Neural progenitor cell (in vitro differentiated cells): Measurements from ENCODE around the gene COL5A3. TPM values are rescaled to one million over a fixed set of nuclear protein-coding genes. Genes with fewer than 3 reads are reported as not detected.

Source experiments
- DNase-seq: peaks from one replicate; pipeline ENCODE4 v3.0.0-alpha.2; 2016; ENCODE audit warnings: low spot score
- H2AFZ ChIP-seq: fragments of 200-600 bp; sonication (generic); replicated peaks from 2 replicates; pipeline ENCODE4 v1.6.1; 2016; ENCODE audit warnings: antibody characterized with exemption
- H3F3A ChIP-seq: fragments of 200-600 bp; sonication (generic); 2 replicates; pipeline ENCODE4 v1.6.1; 2016; ENCODE audit warnings: antibody characterized with exemption, low read depth
- H3K27ac ChIP-seq: fragments of 200-600 bp; sonication (generic); 2 replicates; pipeline ENCODE4 v1.5.1; 2016; ENCODE audit warnings: mild to moderate bottlenecking
- H3K27me3 ChIP-seq: fragments of 200-600 bp; sonication (generic); 2 replicates; pipeline ENCODE4 v1.6.1; 2016; ENCODE audit warnings: mild to moderate bottlenecking, moderate library complexity
- H3K36me3 ChIP-seq: fragments of 200-600 bp; sonication (generic); 2 replicates; pipeline ENCODE4 v1.5.1; 2016
- H3K4me1 ChIP-seq: fragments of 200-600 bp; sonication (generic); 2 replicates; pipeline ENCODE4 v1.6.1; 2016; ENCODE audit warnings: mixed run types
- H3K4me2 ChIP-seq: fragments of 200-600 bp; sonication (generic); 2 replicates; pipeline ENCODE4 v1.6.1; 2016
- H3K4me3 ChIP-seq: fragments of 200-600 bp; sonication (generic); 2 replicates; pipeline ENCODE4 v1.5.1; 2016
- H3K79me2 ChIP-seq: fragments of 200-600 bp; sonication (generic); 2 replicates; pipeline ENCODE4 v1.6.1; 2016; ENCODE audit warnings: low read depth
- H3K9ac ChIP-seq: fragments of 200-600 bp; sonication (generic); 2 replicates; pipeline ENCODE4 v1.6.1; 2016
- H3K9me3 ChIP-seq: fragments of 200-600 bp; sonication (generic); 2 replicates; pipeline ENCODE4 v1.5.1; 2016; ENCODE audit warnings: low read depth
- H4K20me1 ChIP-seq: fragments of 200-600 bp; sonication (generic); 2 replicates; pipeline ENCODE4 v1.6.1; 2016; ENCODE audit warnings: low read depth
- H3K27ac Mint-ChIP-seq: 3 replicates; pipeline ENCODE4 v1.8.0; 2021; ENCODE audit warnings: mixed read lengths
- H3K27me3 Mint-ChIP-seq: 2 replicates; pipeline ENCODE4 v1.8.0; 2022; ENCODE audit warnings: low read depth, mild to moderate bottlenecking, inconsistent platforms, moderate library complexity, mixed read lengths; ENCODE audit not compliant: insufficient read depth
- H3K36me3 Mint-ChIP-seq: 3 replicates; pipeline ENCODE4 v1.8.0; 2021; ENCODE audit warnings: mixed read lengths
- H3K4me1 Mint-ChIP-seq: 3 replicates; pipeline ENCODE4 v1.8.0; 2021; ENCODE audit warnings: mixed read lengths
- H3K4me3 Mint-ChIP-seq: 3 replicates; pipeline ENCODE4 v1.8.0; 2021; ENCODE audit warnings: mild to moderate bottlenecking, moderate library complexity, mixed read lengths
- H3K9me3 Mint-ChIP-seq: 3 replicates; pipeline ENCODE4 v1.8.0; 2020; ENCODE audit warnings: mixed read lengths
- CTCF ChIP-seq: fragments of 200-600 bp; sonication (generic); IDR thresholded peaks from 2 replicates; pipeline ENCODE4 v1.5.1; 2017; ENCODE audit warnings: antibody characterized with exemption, mild to moderate bottlenecking
- EZH2 ChIP-seq: fragments of 200-600 bp; sonication (generic); IDR thresholded peaks from 2 replicates; pipeline ENCODE4 v1.6.1; 2017; ENCODE audit warnings: antibody characterized with exemption, mild to moderate bottlenecking, moderate library complexity
- EZH2phosphoT487 ChIP-seq: fragments of 200-600 bp; sonication (generic); IDR thresholded peaks from 2 replicates; pipeline ENCODE4 v1.6.1; 2017; ENCODE audit warnings: antibody characterized with exemption
- total RNA-seq: library from RNA; depleted of rRNA; stranded (reverse); fragments of >200 nt; gene quantifications from 2 replicates; pipeline ENCODE4 v1.2.3, GENCODE V29; 2015; ENCODE audit warnings: low replicate concordance

Gene COL5A3
- total RNA-seq, 1 donor from 2014 or later: not detected

GRCh38 chr19:10018263-10018662 is 8.0 kb upstream of the COL5A3 start:
- no peaks in the 10 kb centered on the region for H3K36me3 Mint-ChIP-seq
- DNase-seq: no peak
- no peak overlapping the region for H3K4me3 Mint-ChIP-seq
- peaks cover 19% of the 10 kb centered on the region for H3K27me3 Mint-ChIP-seq
- Histone ChIP-seq H4K20me1 (no peaks in the 10 kb centered on the region), H3K4me1 (no peaks in the 10 kb centered on the region), H3K9ac (no peak overlapping the region), H3K27me3 (peaks cover 14% of the 10 kb centered on the region), H3F3A (no peaks in the 10 kb centered on the region), H3K4me3 (no peak overlapping the region), H3K27ac (no peak overlapping the region), H3K79me2 (no peaks in the 10 kb centered on the region), H3K9me3 (no peaks in the 10 kb centered on the region), H3K36me3 (no peaks in the 10 kb centered on the region), H2AFZ (no peak overlapping the region), H3K4me2 (no peak overlapping the region)
- H3K9me3 Mint-ChIP-seq: no peaks in the 10 kb centered on the region
- H3K4me1 Mint-ChIP-seq: no peaks in the 10 kb centered on the region
- H3K27ac Mint-ChIP-seq: no peak overlapping the region
- TF ChIP-seq EZH2 (no peak), CTCF (no peak)

GRCh38 chr19:10013834-10014618 is 3.7 kb upstream of the COL5A3 start:
- Histone ChIP-seq H3K4me1 (no peaks in the 10 kb centered on the region), H3F3A (no peaks in the 10 kb centered on the region), H3K36me3 (no peaks in the 10 kb centered on the region), H3K9ac (no peak overlapping the region), H3K9me3 (no peaks in the 10 kb centered on the region), H3K27me3 (peaks cover 56% of the 10 kb centered on the region), H3K27ac (no peak overlapping the region), H3K4me3 (no peak overlapping the region), H4K20me1 (peaks cover 14% of the 10 kb centered on the region), H3K79me2 (no peaks in the 10 kb centered on the region), H2AFZ (no peak overlapping the region), H3K4me2 (no peak overlapping the region)
- peaks cover 6% of the 10 kb centered on the region for H3K9me3 Mint-ChIP-seq
- no peaks in the 10 kb centered on the region for H3K36me3 Mint-ChIP-seq
- DNase-seq: no peak
- peaks cover 11% of the 10 kb centered on the region for H3K4me1 Mint-ChIP-seq
- no peak for TF ChIP-seq CTCF
- no peak for TF ChIP-seq EZH2
- TF ChIP-seq EZH2phosphoT487: no peak
- peaks cover 31% of the 10 kb centered on the region for H3K27me3 Mint-ChIP-seq
- no peak overlapping the region for H3K4me3 Mint-ChIP-seq
- H3K27ac Mint-ChIP-seq: no peak overlapping the region

- peaks cover 17% of the 10 kb centered on the region for H3K4me1 Mint-ChIP-seq
- H3K4me3 ChIP-seq: no peak within 1 kb of the TSS
- H3K4me2 ChIP-seq: no peak within 1 kb of the TSS
- no peaks in the 10 kb centered on the region for H3K36me3 Mint-ChIP-seq
- no peaks in the 10 kb centered on the region for H3K9me3 ChIP-seq
- no peaks in the 10 kb centered on the region for H3K4me1 ChIP-seq
- H4K20me1 ChIP-seq: peaks cover 22% of the 10 kb centered on the region
- no peak within 1 kb of the TSS for H3K9ac ChIP-seq
- H3K27me3 ChIP-seq: peaks cover 63% of the 10 kb centered on the region
- DNase-seq: no peak
- TF ChIP-seq EZH2: no peak
- no peak for TF ChIP-seq CTCF
- no peak for TF ChIP-seq EZH2phosphoT487
- H2AFZ ChIP-seq: no peak within 1 kb of the TSS
- H3K27ac Mint-ChIP-seq: no peak within 1 kb of the TSS
- H3K79me2 ChIP-seq: no peaks in the 10 kb centered on the region
- peaks cover 37% of the 10 kb centered on the region for H3K27me3 Mint-ChIP-seq
- peaks cover 6% of the 10 kb centered on the region for H3K9me3 Mint-ChIP-seq
- no peak within 1 kb of the TSS for H3K4me3 Mint-ChIP-seq
- no peak within 1 kb of the TSS for H3K27ac ChIP-seq
- no peaks in the 10 kb centered on the region for H3K36me3 ChIP-seq
- H3F3A ChIP-seq: no peaks in the 10 kb centered on the region
These were observed 3.0 kb upstream of the COL5A3 start, which contains the start of gene RDH8 for GRCh38 chr19:10013316-10013715. Gene RDH8, plus strand, starts transcription at chr19:10013483. Its CDS starts 15 bp downstream, at chr19:10013498.
